ENCODE results near the gene LMO1.

DNA sequence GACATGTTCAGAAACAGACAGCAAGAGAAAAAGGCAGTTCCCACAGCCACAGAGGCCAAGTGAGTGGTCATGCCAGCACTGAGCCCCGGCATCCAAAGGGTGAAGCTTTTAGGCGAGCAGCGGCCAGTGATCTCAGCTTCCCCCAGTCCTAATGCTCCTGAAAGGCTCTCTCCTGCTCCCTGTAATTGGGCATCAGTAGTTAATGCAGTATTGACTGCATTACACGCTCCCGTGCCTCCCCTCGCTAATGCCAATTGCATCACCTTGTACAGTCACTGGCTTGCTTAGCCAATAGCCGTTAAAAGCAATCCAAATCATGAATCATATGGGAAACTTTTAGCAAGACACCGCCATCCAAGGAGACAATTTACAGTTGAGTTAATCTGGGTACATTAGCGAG, 4.9 kb downstream of the LMO1 start:
- TF ChIP-seq, protein P1, sequence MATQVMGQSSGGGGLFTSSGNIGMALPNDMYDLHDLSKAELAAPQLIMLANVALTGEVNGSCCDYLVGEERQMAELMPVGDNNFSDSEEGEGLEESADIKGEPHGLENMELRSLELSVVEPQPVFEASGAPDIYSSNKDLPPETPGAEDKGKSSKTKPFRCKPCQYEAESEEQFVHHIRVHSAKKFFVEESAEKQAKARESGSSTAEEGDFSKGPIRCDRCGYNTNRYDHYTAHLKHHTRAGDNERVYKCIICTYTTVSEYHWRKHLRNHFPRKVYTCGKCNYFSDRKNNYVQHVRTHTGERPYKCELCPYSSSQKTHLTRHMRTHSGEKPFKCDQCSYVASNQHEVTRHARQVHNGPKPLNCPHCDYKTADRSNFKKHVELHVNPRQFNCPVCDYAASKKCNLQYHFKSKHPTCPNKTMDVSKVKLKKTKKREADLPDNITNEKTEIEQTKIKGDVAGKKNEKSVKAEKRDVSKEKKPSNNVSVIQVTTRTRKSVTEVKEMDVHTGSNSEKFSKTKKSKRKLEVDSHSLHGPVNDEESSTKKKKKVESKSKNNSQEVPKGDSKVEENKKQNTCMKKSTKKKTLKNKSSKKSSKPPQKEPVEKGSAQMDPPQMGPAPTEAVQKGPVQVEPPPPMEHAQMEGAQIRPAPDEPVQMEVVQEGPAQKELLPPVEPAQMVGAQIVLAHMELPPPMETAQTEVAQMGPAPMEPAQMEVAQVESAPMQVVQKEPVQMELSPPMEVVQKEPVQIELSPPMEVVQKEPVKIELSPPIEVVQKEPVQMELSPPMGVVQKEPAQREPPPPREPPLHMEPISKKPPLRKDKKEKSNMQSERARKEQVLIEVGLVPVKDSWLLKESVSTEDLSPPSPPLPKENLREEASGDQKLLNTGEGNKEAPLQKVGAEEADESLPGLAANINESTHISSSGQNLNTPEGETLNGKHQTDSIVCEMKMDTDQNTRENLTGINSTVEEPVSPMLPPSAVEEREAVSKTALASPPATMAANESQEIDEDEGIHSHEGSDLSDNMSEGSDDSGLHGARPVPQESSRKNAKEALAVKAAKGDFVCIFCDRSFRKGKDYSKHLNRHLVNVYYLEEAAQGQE (IDR thresholded peaks at IDR 0.05; ENCODE audit: low read depth), result no peak
- TF ChIP-seq, protein P2, sequence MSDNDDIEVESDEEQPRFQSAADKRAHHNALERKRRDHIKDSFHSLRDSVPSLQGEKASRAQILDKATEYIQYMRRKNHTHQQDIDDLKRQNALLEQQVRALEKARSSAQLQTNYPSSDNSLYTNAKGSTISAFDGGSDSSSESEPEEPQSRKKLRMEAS (IDR thresholded peaks at IDR 0.05), result no peak
- TF ChIP-seq EP300 (IDR thresholded peaks at IDR 0.05; ENCODE audit: borderline replicate concordance) (no peak), EGR1 (IDR thresholded peaks at IDR 0.05) (no peak), CREB1 (IDR thresholded peaks at IDR 0.05; ENCODE audit: low read depth) (no peak), FOXM1 (IDR thresholded peaks at IDR 0.05; ENCODE audit: borderline replicate concordance, low read depth) (no peak), CEBPB (IDR thresholded peaks at IDR 0.05) (peak; percentile 84), RAD21 (IDR thresholded peaks at IDR 0.05; ENCODE audit: low read depth) (no peak), TAF1 (IDR thresholded peaks at IDR 0.05; ENCODE audit: low read depth) (no peak), YY1 (IDR thresholded peaks at IDR 0.05; ENCODE audit: low read depth) (no peak), ZBTB7A (IDR thresholded peaks at IDR 0.05; ENCODE audit: low read depth) (no peak), NFIC (IDR thresholded peaks at IDR 0.05) (no peak)
- TF ChIP-seq, protein P3, sequence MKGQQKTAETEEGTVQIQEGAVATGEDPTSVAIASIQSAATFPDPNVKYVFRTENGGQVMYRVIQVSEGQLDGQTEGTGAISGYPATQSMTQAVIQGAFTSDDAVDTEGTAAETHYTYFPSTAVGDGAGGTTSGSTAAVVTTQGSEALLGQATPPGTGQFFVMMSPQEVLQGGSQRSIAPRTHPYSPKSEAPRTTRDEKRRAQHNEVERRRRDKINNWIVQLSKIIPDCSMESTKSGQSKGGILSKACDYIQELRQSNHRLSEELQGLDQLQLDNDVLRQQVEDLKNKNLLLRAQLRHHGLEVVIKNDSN (IDR thresholded peaks at IDR 0.05), result no peak

Data from Ishikawa (cell line).